Astrocyte (in vitro differentiated cells and primary cell): ENCODE measurements around the gene GPATCH1. TPM values are rescaled to one million over a fixed set of nuclear protein-coding genes. Genes with fewer than 3 reads are reported as not detected.
"Not testable (repeated sequence)": the region's sequence is repeated elsewhere in the genome, so short reads cannot be mapped to it uniquely, and the experiment has no call there.

Experiments
- DNase-seq: peaks from one replicate; pipeline ENCODE4 v3.0.0-alpha.2; 2010; ENCODE audit warnings: low read depth
- FAIRE-seq: peaks from 2 replicates; lab custom pipeline; 2011; peaks lifted over from hg19 to GRCh38; lab: Jason Lieb, UNC
- H2AFZ ChIP-seq: 2 replicates; pipeline ENCODE4 v1.6.0; 2012; ENCODE audit warnings: low read depth, low read length, inconsistent platforms
- H3K27ac ChIP-seq: 2 replicates; pipeline ENCODE4 v1.5.1; 2011; ENCODE audit warnings: low read depth, low read length, inconsistent platforms
- H3K27me3 ChIP-seq: 2 replicates; pipeline ENCODE4 v1.6.0; 2011; ENCODE audit warnings: low read length, inconsistent platforms; ENCODE audit not compliant: insufficient read depth
- H3K36me3 ChIP-seq: 2 replicates; pipeline ENCODE4 v1.5.1; 2011; ENCODE audit warnings: low read length, inconsistent platforms; ENCODE audit not compliant: insufficient read depth
- H3K4me1 ChIP-seq: 2 replicates; pipeline ENCODE4 v1.5.1; 2011; ENCODE audit warnings: low read length, inconsistent platforms; ENCODE audit not compliant: insufficient read depth
- H3K4me2 ChIP-seq: 2 replicates; pipeline ENCODE4 v1.6.0; 2012; ENCODE audit warnings: low read length, inconsistent platforms
- H3K4me3 ChIP-seq: 2 replicates; pipeline ENCODE4 v1.5.1; 2011; ENCODE audit warnings: low read depth, mild to moderate bottlenecking, low read length, inconsistent platforms; ENCODE audit not compliant: insufficient read depth
- H3K79me2 ChIP-seq: 2 replicates; pipeline ENCODE4 v1.6.0; 2012; ENCODE audit warnings: mild to moderate bottlenecking, low read length, inconsistent platforms; ENCODE audit not compliant: insufficient read depth
- H3K9ac ChIP-seq: 2 replicates; pipeline ENCODE4 v1.6.0; 2012; ENCODE audit warnings: mild to moderate bottlenecking, low read length, inconsistent platforms
- H3K9me3 ChIP-seq: 2 replicates; pipeline ENCODE4 v1.5.1; 2012; ENCODE audit warnings: low read depth, mild to moderate bottlenecking, low read length, inconsistent platforms; ENCODE audit not compliant: insufficient read depth
- H4K20me1 ChIP-seq: 2 replicates; pipeline ENCODE4 v1.6.0; 2012; ENCODE audit warnings: low read length, inconsistent platforms; ENCODE audit not compliant: insufficient read depth
- H3K27ac Mint-ChIP-seq: one replicate; pipeline ENCODE4 v1.8.0; 2021; ENCODE audit warnings: mild to moderate bottlenecking, mixed read lengths; ENCODE audit not compliant: unreplicated experiment
- H3K27me3 Mint-ChIP-seq: one replicate; pipeline ENCODE4 v1.8.0; 2021; ENCODE audit warnings: low read depth, mixed read lengths; ENCODE audit not compliant: unreplicated experiment
- H3K36me3 Mint-ChIP-seq: one replicate; pipeline ENCODE4 v1.8.0; 2021; ENCODE audit warnings: low read depth, mixed read lengths; ENCODE audit not compliant: unreplicated experiment
- H3K4me1 Mint-ChIP-seq: one replicate; pipeline ENCODE4 v1.8.0; 2021; ENCODE audit warnings: low read depth, mixed read lengths; ENCODE audit not compliant: unreplicated experiment
- H3K4me3 Mint-ChIP-seq: one replicate; pipeline ENCODE4 v1.8.0; 2021; ENCODE audit warnings: mild to moderate bottlenecking, moderate library complexity, mixed read lengths; ENCODE audit not compliant: unreplicated experiment
- H3K9me3 Mint-ChIP-seq: one replicate; pipeline ENCODE4 v1.8.0; 2021; ENCODE audit warnings: mild to moderate bottlenecking, mixed read lengths; ENCODE audit not compliant: unreplicated experiment
- EZH2 ChIP-seq: IDR thresholded peaks from 2 replicates; pipeline ENCODE4 v1.6.1; 2012; ENCODE audit warnings: mild to moderate bottlenecking, low read length, inconsistent platforms; ENCODE audit not compliant: insufficient read depth
- total RNA-seq: library from RNA; stranded (reverse); gene quantifications from 2 replicates; pipeline ENCODE4 v1.2.1, GENCODE V29; 2021
- TF ChIP-seq, protein P1 (sequence below): IDR thresholded peaks from 2 replicates; pipeline ENCODE4 v1.5.1; 2011; ENCODE audit warnings: low read depth, mild to moderate bottlenecking, inconsistent platforms, low read length, moderate library complexity; ENCODE audit not compliant: insufficient read depth

Gene GPATCH1
- total RNA-seq, 1 donor from 2014 or later, result 6.1 TPM

DNA sequence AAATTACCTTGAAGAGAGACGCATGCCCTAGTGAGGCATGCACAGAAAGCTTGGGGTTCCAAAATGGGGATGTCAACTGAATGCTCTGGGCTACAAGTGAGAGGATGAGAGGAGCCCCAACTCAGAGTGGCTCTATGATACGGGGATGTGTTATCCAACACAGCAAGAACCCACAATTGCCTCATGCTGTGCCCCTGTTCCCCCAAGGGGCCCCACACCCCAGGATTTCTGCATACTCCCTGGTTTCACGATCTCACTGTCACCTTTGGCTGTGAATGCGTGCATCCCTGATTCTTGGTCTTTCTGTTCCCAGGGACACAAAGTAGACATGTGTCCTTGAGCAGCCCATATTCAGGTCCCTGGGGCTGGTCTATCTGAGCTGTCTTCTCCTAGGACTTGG lies 80.2 kb downstream of the GPATCH1 start:
- Histone ChIP-seq H3K27me3 (no peaks in the 10 kb centered on the region), H3K4me2 (no peak overlapping the region), H3K4me1 (no peaks in the 10 kb centered on the region), H3K79me2 (no peaks in the 10 kb centered on the region), H3K36me3 (no peaks in the 10 kb centered on the region), H3K9me3 (no peaks in the 10 kb centered on the region), H4K20me1 (no peaks in the 10 kb centered on the region), H3K9ac (no peak overlapping the region), H3K27ac (no peak overlapping the region), H3K4me3 (no peak overlapping the region), H2AFZ (no peak overlapping the region)
- Mint-ChIP-seq H3K27me3 (no peaks in the 10 kb centered on the region), H3K27ac (no peak overlapping the region), H3K9me3 (no peaks in the 10 kb centered on the region), H3K4me3 (no peak overlapping the region), H3K4me1 (no peaks in the 10 kb centered on the region), H3K36me3 (peaks cover 2% of the 10 kb centered on the region)
- DNase-seq (no peak), FAIRE-seq (no peak)
- TF ChIP-seq EZH2, result no peak
- TF ChIP-seq, protein P1, sequence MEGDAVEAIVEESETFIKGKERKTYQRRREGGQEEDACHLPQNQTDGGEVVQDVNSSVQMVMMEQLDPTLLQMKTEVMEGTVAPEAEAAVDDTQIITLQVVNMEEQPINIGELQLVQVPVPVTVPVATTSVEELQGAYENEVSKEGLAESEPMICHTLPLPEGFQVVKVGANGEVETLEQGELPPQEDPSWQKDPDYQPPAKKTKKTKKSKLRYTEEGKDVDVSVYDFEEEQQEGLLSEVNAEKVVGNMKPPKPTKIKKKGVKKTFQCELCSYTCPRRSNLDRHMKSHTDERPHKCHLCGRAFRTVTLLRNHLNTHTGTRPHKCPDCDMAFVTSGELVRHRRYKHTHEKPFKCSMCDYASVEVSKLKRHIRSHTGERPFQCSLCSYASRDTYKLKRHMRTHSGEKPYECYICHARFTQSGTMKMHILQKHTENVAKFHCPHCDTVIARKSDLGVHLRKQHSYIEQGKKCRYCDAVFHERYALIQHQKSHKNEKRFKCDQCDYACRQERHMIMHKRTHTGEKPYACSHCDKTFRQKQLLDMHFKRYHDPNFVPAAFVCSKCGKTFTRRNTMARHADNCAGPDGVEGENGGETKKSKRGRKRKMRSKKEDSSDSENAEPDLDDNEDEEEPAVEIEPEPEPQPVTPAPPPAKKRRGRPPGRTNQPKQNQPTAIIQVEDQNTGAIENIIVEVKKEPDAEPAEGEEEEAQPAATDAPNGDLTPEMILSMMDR, result no peak

DNA sequence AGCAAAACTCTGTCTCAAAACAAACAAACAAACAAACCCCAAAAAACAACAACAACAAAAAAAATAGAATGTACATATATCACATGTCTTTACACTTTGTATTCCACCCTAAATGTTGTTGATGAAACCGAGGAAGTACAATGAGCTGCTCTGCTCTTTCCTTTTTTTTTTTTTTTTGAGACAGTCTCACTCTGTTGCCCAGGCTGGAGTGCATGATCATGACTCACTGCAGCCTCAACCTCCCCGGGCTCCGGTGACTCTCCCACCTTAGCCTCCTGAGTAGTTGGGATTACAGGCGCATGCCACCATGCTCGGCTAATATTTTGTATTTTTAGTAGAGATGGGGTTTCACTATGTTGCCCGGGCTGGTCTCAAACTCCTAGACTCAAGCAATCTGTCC lies 82.5 kb downstream of the GPATCH1 start:
- H3K4me3 ChIP-seq, result no peak overlapping the region
- H3K4me2 ChIP-seq, result no peak overlapping the region
- no peaks in the 10 kb centered on the region for H3K79me2 ChIP-seq
- H3K27ac ChIP-seq, result no peak overlapping the region
- H2AFZ ChIP-seq, result no peak overlapping the region
- DNase-seq (no peak), FAIRE-seq (no peak)
- H4K20me1 ChIP-seq, result no peaks in the 10 kb centered on the region
- peaks cover 7% of the 10 kb centered on the region for H3K36me3 Mint-ChIP-seq
- H3K9me3 Mint-ChIP-seq, result peaks cover 4% of the 10 kb centered on the region
- no peak overlapping the region for H3K4me3 Mint-ChIP-seq
- H3K9ac ChIP-seq, result no peak overlapping the region
- H3K36me3 ChIP-seq, result no peaks in the 10 kb centered on the region
- TF ChIP-seq, protein P1, result no peak
- no peak for TF ChIP-seq EZH2
- no peak overlapping the region for H3K27ac Mint-ChIP-seq
- no peaks in the 10 kb centered on the region for H3K4me1 Mint-ChIP-seq
- no peaks in the 10 kb centered on the region for H3K9me3 ChIP-seq
- H3K27me3 Mint-ChIP-seq, result no peaks in the 10 kb centered on the region
- H3K4me1 ChIP-seq, result no peaks in the 10 kb centered on the region
- no peaks in the 10 kb centered on the region for H3K27me3 ChIP-seq

DNA sequence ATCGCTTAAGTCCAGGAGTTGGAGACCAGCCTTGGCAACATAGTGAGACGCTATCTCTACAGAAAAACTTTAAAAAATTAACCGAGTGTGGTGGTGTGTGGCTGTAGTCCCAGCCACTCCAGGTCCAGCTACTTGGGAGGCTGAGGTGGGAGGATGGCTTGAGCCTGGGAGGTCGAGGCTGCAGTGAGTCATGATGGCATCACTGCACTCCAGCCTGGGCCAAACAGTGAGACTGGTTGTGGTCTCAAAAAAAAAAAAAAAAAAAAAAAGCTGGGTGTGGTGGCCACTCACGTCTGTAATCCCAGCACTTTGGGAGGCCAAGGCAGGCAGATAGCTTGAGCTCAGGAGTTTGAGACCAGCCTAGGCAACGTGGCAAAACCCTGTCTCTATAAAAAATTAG lies 85.1 kb downstream of the GPATCH1 start:
- not testable (repeated sequence) for H3K27ac Mint-ChIP-seq, FAIRE-seq, H3K4me3 ChIP-seq

More for the DNA sequence above, 85.1 kb downstream of the GPATCH1 start:
- not testable (repeated sequence) for H3K27ac ChIP-seq, H4K20me1 ChIP-seq, H3K9ac ChIP-seq, H3K9me3 ChIP-seq, H2AFZ ChIP-seq, H3K4me1 ChIP-seq, H3K9me3 Mint-ChIP-seq, H3K79me2 ChIP-seq, H3K4me3 Mint-ChIP-seq, H3K36me3 ChIP-seq, DNase-seq, H3K4me2 ChIP-seq, H3K27me3 ChIP-seq, H3K4me1 Mint-ChIP-seq, H3K27me3 Mint-ChIP-seq
- H3K36me3 Mint-ChIP-seq, result peaks cover 11% of the 10 kb centered on the region
